DND-41 (cell line): ENCODE results near the gene SMYD5.

Source experiments
- ATAC-seq: fragments of 200-7000 bp; cut with Tn5 transposase; 3 replicates; pipeline ENCODE4 v1.9.1; 2021; ENCODE audit warnings: low read depth; ENCODE audit not compliant: insufficient read depth
- DNase-seq: peaks from one replicate; pipeline ENCODE4 v3.0.0-alpha.2; 2020
- H2AFZ ChIP-seq: 2 replicates; pipeline ENCODE4 v1.6.0; 2012; ENCODE audit warnings: low read depth, low read length
- H3K27ac ChIP-seq: 2 replicates; pipeline ENCODE4 v1.5.1; 2012; ENCODE audit warnings: low read length, inconsistent platforms
- H3K27me3 ChIP-seq: fragments of 200-600 bp; sonication (generic); 2 replicates; pipeline ENCODE4 v1.6.0; 2012; ENCODE audit warnings: low read length, mild to moderate bottlenecking, inconsistent platforms; ENCODE audit not compliant: insufficient read depth, poor library complexity
- H3K36me3 ChIP-seq: 2 replicates; pipeline ENCODE4 v1.5.1; 2012; ENCODE audit warnings: low read length, inconsistent platforms; ENCODE audit not compliant: insufficient read depth
- H3K4me1 ChIP-seq: 2 replicates; pipeline ENCODE4 v1.5.1; 2012; ENCODE audit warnings: mild to moderate bottlenecking, low read length; ENCODE audit not compliant: insufficient read depth
- H3K4me2 ChIP-seq: 2 replicates; pipeline ENCODE4 v1.6.0; 2012; ENCODE audit warnings: mild to moderate bottlenecking, moderate library complexity, low read length, inconsistent platforms; ENCODE audit not compliant: insufficient read depth
- H3K4me3 ChIP-seq, 2 experiments: fragments of 200-600 bp in 1 of 2; shearing (Covaris generic) in 1 of 2; 2 replicates each; pipeline ENCODE4 v1.5.1; 2012 to 2016; ENCODE audit warnings: inconsistent platforms in 2 of 2, low read length in 2 of 2, mild to moderate bottlenecking in 2 of 2, low read depth in 1 of 2, moderate library complexity in 1 of 2
- H3K79me2 ChIP-seq: 2 replicates; pipeline ENCODE4 v1.6.0; 2012; ENCODE audit warnings: low read length, inconsistent platforms; ENCODE audit not compliant: insufficient read depth
- H3K9ac ChIP-seq: 2 replicates; pipeline ENCODE4 v1.6.0; 2012; ENCODE audit warnings: low read depth, mild to moderate bottlenecking, inconsistent platforms, low read length, moderate library complexity
- H3K9me3 ChIP-seq: 2 replicates; pipeline ENCODE4 v1.5.1; 2012; ENCODE audit warnings: low read length, moderate library complexity, mild to moderate bottlenecking, inconsistent platforms; ENCODE audit not compliant: insufficient read depth, severe bottlenecking
- H4K20me1 ChIP-seq: 2 replicates; pipeline ENCODE4 v1.6.0; 2012; ENCODE audit warnings: low read length; ENCODE audit not compliant: insufficient read depth
- EZH2 ChIP-seq: IDR thresholded peaks from 3 replicates; pipeline ENCODE4 v1.6.1; 2012; ENCODE audit warnings: borderline replicate concordance, low read depth, mild to moderate bottlenecking, moderate library complexity, low read length, inconsistent platforms; ENCODE audit not compliant: severe bottlenecking
- TF ChIP-seq, protein P1 (sequence below): IDR thresholded peaks from 2 replicates; pipeline ENCODE4 v1.5.1; 2012; ENCODE audit warnings: borderline replicate concordance, low read length, moderate library complexity, mild to moderate bottlenecking; ENCODE audit not compliant: poor library complexity, severe bottlenecking; ENCODE audit errors: extremely low read depth

SMYD5 gene

DNA sequence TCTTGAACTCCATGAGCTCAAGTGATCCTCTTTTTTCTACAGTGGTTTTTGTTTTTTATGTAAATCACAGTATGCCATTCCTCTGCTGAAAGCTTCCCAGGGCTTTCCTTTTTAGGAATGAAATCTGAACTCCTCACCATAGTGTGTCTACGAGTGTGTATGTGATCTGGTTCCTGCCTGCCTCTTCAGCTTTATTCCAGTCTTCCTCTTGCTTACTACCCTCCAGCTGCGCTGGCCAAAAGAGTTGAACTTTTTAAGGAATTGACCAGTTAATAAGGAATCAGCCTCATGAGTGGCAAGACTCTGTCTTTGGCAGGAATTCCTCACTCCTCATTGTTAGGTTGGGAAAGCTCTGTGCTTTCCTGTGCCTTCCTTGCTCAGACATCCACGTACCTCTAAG, 24.1 kb downstream of the SMYD5 start:
- Histone ChIP-seq H3K79me2 (peaks cover 88% of the 10 kb centered on the region), H3K4me3 (no peak overlapping the region), H3K9me3 (no peaks in the 10 kb centered on the region), H3K36me3 (peaks cover 74% of the 10 kb centered on the region), H4K20me1 (peaks cover 63% of the 10 kb centered on the region), H3K4me2 (peak overlapping the region; percentile 43; the same call in 1 of the 2 replicates), H3K27ac (no peak overlapping the region), H3K9ac (no peak overlapping the region), H3K4me1 (peaks cover 40% of the 10 kb centered on the region), H2AFZ (no peak overlapping the region), H3K27me3 (no peaks in the 10 kb centered on the region)
- TF ChIP-seq EZH2: no peak
- TF ChIP-seq, protein P1, sequence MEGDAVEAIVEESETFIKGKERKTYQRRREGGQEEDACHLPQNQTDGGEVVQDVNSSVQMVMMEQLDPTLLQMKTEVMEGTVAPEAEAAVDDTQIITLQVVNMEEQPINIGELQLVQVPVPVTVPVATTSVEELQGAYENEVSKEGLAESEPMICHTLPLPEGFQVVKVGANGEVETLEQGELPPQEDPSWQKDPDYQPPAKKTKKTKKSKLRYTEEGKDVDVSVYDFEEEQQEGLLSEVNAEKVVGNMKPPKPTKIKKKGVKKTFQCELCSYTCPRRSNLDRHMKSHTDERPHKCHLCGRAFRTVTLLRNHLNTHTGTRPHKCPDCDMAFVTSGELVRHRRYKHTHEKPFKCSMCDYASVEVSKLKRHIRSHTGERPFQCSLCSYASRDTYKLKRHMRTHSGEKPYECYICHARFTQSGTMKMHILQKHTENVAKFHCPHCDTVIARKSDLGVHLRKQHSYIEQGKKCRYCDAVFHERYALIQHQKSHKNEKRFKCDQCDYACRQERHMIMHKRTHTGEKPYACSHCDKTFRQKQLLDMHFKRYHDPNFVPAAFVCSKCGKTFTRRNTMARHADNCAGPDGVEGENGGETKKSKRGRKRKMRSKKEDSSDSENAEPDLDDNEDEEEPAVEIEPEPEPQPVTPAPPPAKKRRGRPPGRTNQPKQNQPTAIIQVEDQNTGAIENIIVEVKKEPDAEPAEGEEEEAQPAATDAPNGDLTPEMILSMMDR: no peak
- DNase-seq (no peak), ATAC-seq (no peak)

DNA sequence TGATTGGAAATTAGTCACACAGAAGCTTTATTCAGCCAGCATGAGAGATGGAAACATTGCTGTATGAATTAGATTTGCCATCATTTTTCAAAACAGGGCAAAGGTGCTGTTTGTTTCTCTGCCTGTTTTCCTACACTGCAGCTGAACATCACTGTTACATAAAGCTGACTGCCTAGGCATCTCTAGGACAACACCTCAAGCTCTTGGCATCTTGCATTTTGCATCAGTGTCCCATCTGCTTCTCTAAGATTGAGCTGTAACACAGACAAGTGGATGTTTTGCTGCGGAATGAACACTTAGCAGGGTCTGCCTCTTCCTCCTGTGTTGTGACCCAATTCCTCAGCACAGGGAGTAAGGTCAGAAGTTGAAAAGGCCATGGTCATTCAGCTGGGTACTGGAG, 24.9 kb downstream of the SMYD5 start:
- peaks cover 70% of the 10 kb centered on the region for H4K20me1 ChIP-seq
- H3K4me2 ChIP-seq: peak overlapping the region; percentile 43; the same call in 1 of the 2 replicates

DNA sequence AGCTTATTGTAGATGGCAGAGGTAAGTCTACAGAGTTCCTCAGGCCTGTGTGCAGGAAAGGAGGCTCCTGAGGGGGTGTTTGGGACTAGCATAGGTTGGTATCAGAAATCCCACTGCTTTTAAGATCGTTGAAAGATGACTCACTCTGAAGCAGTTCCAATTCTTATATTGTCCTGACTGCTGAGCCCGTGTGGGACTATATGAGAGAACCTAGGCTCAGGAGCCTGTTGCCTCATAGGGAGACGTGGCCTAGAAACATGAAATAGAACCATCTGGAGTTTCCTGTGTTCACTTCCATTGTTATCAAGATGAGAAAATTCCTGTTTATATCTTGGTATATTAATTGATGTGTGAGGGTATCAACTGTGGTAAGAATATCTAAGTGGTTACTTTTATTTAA, 25.7 kb downstream of the SMYD5 start:
- Histone ChIP-seq H3K79me2 (peaks cover 97% of the 10 kb centered on the region), H3K4me3 (no peak overlapping the region), H4K20me1 (peaks cover 71% of the 10 kb centered on the region), H3K27ac (no peak overlapping the region), H3K27me3 (no peaks in the 10 kb centered on the region), H3K36me3 (peaks cover 87% of the 10 kb centered on the region), H3K4me2 (peak overlapping the region; percentile 27; the same call in 1 of the 2 replicates), H2AFZ (no peak overlapping the region), H3K4me1 (peaks cover 35% of the 10 kb centered on the region), H3K9me3 (no peaks in the 10 kb centered on the region), H3K9ac (no peak overlapping the region)
- DNase-seq (no peak), ATAC-seq (no peak)
- TF ChIP-seq, protein P1: no peak
- TF ChIP-seq EZH2: no peak

More for the DNA sequence above, 24.9 kb downstream of the SMYD5 start:
- Histone ChIP-seq H3K27me3 (no peaks in the 10 kb centered on the region), H3K79me2 (peaks cover 96% of the 10 kb centered on the region), H3K9ac (no peak overlapping the region), H3K27ac (no peak overlapping the region), H2AFZ (no peak overlapping the region), H3K4me1 (peaks cover 35% of the 10 kb centered on the region), H3K36me3 (peaks cover 83% of the 10 kb centered on the region), H3K9me3 (no peaks in the 10 kb centered on the region), H3K4me3 (no peak overlapping the region)
- no peak for DNase-seq
- ATAC-seq: no peak
- TF ChIP-seq, protein P1: no peak
- no peak for TF ChIP-seq EZH2
